Measurements from ENCODE around the gene CAMK2A.

CAMK2A gene

GRCh38 chr5:150315245-150315644 lies 25.7 kb upstream of the CAMK2A start:
- no peak for DNase-seq

GRCh38 chr5:150313921-150314716 lies 24.5 kb upstream of the CAMK2A start:
- DNase-seq, result no peak

GRCh38 chr5:150313501-150313900 lies 23.9 kb upstream of the CAMK2A start:
- no peak for DNase-seq

DNA sequence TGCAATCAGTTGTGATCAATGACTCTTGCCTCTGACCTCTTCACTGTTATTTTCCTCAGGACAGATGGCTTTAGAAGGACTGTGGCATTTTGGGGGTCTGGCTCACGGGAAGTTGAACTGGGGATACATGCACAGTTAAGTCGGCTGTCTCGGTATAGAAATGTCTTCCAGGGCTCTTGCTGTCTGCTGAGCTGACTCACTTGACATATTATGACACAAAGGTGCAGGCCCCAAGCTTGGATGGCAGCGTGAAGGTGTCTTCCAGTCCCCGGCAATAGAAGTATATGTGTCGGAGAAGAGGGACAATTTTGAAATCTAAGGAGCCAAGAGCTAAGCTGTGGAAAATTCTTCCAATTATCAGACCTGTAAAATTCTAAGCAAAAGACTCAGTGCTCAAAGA lies 22.9 kb upstream of the CAMK2A start:
- no peak for DNase-seq

- no peak for DNase-seq
These were observed 21.6 kb upstream of the CAMK2A start for GRCh38 chr5:150311015-150311692.

DNA sequence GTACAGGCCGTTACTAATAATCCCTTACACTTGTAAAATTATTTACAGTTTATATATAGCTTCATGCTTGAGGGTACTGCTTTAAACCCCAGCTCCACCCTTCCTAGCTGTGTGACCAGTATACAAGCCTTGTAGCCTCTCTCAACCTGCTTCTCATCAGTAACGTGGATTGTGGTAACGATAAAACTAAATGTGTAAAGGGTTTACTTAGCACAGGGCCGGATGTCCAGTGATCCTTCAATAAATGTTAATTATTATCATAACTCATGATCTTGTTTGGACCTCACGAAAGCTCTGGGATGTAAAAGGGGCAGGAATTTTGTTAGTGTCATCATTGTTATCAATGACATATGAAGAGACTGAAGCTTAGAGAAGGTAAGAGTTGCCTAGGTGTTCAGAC lies 20.7 kb upstream of the CAMK2A start:
- DNase-seq, result no peak

GRCh38 chr5:150309886-150310239 lies 20.3 kb upstream of the CAMK2A start:
- no peak for DNase-seq

DNA sequence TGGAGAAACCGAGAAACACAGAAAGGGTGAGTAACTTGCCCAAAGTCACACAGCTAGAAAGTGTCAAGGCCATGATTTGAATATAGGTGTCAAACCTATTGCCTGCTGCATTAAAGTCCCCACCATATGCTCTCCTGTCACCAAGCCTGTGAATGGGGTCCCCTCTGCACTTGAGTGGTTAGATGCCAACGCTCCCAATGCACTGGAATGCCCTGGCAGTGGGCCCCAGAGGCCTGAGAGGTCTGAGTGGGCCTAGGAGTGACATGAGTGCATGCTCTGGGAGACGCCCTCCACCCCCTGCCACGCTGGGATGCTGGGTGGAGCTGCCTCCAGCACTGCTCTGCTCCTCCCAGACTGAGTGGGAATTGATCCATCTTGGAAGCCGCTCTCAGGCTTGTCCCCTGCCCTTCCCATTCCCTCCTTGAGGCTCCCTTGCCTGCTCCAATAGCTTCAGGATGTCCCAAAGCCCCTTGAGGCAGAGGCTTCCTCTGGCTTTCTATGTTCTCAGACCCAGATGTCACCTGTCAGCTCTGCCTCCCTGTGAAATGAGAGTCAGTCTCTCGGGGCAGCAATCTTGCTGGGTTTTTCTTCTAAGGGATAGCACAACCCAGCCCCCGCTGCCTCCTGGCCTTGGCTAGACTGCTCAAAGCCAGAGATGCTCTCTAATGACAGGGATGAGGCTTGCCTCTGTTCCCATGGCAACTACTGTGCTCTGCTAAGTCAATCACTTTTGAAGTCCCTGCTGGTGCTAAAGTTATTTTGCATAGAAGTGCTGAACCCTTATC lies 19.7 kb upstream of the CAMK2A start:
- no peak for DNase-seq

- no peak for DNase-seq
These were observed 18.2 kb upstream of the CAMK2A start for GRCh38 chr5:150307617-150308426.

DNA sequence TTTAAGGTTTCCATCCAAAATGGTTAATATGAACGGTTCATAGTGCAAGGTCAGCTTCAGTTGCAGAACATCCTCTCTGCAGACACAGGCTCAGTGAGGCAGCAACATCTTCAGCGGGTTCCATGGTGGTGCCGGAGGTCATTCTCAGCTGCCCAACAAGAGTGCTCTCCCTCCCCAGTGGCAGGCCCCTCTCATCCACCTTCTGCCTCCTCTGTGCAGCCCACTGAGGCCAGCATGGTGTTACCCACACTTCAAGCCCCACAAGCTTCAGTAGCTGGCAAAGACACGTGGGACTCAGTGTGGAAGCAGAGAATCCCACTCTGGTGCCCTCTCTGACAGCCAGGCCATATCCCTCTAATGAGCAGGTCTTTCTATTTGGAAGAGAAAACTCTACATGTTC lies 17.2 kb upstream of the CAMK2A start:
- no peak for DNase-seq

- no peak for DNase-seq
These were observed 16.0 kb upstream of the CAMK2A start for GRCh38 chr5:150305557-150305956.

DNA sequence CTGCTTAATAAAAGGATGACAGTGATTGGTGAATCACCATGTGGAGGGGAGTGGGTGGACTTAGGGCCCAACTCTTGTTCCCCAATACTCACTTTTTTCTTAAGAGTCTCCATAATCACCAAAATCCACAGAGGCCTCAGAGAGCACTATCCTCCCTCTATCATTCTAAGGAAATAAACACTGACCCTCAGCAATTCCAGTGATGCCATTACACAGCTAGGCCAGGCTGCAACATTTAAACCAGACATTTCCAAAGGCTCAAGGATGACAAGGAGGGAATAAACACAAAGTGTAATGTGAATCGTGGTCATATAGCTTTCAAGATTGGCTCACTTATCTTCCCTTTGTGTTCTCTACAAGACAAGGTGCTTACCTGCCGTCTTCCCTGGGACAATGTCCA lies 15.5 kb upstream of the CAMK2A start:
- no peak for DNase-seq

GRCh38 chr5:150304481-150305081 lies 15.0 kb upstream of the CAMK2A start:
- no peak for DNase-seq

GRCh38 chr5:150303660-150304386 lies 14.2 kb upstream of the CAMK2A start:
- DNase-seq, result no peak

DNA sequence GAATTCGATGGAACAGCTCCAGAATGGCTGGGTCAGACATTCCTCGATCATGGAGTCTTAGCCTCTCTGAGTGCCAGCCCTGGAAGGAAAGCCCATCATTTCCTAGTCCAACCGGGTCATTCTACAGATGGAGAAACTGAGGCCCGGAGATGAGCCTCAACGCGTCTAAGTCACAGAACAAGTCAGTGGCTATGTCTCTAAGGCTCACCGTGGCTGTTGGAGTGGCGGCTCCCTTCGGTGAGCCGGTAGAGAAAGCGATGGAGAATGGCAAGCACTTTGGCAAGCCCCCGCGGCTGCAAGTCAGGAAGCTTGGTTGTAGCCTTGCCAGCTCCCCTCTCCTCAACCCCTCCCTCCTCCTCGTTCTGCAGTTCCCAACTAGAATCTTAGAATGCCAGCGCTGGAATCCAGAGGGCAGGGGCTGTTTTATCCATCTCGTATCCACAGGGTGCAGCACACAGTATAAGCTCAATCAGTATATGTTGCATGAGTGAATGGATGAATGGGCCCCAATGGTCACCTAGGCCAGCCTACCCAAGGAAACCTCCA lies 13.6 kb upstream of the CAMK2A start:
- DNase-seq, result no peak

DNA sequence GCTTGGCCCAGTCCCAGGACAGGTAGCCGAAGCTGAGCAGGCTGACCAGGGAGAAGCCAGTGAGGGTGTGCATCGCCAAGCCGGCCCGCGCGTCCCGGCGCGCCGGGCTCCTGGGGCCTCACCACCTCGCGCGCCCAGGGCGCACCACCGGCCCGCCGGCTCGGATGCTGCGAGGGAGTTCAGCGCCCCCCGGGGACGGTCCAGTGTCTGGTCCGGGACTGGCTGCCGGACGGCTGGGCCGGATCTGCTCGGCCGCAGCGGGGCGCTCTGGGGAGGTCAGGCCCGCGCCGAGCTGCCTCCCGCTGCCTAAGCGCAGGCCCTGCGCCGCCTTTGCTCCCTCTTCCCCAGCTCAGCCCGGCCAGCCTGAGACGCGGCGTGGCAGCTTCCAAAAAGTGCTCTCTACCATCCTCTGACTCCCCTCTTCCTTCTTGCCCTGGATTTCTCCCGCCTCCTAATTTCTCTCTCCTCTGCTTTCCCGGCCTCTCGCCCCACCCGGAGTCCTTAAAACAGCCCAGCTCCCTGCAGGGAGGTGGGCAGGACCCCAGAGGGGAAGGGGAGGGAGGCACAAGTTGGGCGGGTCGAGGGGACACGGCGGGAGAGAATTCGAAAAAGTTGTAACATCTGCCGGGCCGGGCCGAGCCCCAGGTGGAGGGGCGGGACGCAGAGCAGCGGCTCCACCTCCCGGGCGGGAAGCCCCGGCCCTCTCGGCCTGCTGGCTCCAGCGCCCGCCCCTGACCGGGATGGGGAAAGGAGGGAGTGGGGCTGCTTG lies 12.9 kb upstream of the CAMK2A start, which contains the start of gene ARSI:
Gene ARSI (minus strand): TSS at position 605 of the 769 bp plus-strand sequence. CDS start 532 bp downstream, at position 73.
- no peak for DNase-seq

DNA sequence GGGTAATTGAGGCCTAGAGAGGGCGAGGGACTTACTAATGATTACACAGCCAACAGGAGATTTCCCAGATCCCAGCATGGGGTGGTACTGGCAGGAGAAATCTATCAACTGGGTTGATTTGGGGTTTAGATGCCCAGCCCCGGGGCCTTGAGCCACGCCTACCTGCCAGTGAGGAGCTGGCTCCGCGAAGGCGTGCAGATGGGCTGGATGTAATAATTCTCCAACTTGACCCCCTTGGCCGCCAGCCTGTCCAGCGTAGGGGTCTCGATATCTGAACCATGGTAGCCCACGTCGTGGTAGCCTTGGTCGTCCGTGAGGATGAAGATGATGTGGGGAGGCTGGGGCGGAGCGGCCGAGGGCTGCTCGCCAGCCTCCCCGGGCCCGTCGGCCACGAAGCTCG lies 12.3 kb upstream of the CAMK2A start:
- DNase-seq, result no peak

DNA sequence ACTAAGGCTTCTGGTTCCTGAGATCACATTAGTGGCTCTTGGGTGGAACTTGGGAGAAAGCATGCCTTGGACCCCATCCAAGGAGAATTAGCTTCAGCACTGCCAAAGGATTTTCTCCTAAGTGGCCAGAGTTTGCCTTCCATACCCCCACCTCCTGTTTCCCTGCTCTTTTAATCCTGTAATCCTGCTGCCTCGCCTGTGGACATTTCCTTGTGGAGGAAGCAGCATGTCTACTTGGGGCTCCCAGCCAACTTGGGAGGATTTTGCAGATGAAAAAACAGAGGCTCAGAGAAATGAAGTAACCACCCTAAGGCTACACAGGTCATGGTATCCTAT lies 11.6 kb upstream of the CAMK2A start:
- DNase-seq, result no peak

GRCh38 chr5:150300496-150301169 lies 11.1 kb upstream of the CAMK2A start:
- no peak for DNase-seq

Data from NCI-H526 treated with DMSO at 0.1 percent for 48 hours (cell line).